Measurements from ENCODE around the gene UBR2. TPM values are rescaled to one million over a fixed set of nuclear protein-coding genes. Genes with fewer than 3 reads are reported as not detected.
A peak's percentile ranks its signal among the peaks of the same experiment; 100 is the strongest.

Gene UBR2
- total and polyA plus RNA-seq, 2 of the 13 experiments (the other 11 are each of a cell fraction or from before 2014, with no cell fraction given) = 17.6 to 29.3 TPM

DNA sequence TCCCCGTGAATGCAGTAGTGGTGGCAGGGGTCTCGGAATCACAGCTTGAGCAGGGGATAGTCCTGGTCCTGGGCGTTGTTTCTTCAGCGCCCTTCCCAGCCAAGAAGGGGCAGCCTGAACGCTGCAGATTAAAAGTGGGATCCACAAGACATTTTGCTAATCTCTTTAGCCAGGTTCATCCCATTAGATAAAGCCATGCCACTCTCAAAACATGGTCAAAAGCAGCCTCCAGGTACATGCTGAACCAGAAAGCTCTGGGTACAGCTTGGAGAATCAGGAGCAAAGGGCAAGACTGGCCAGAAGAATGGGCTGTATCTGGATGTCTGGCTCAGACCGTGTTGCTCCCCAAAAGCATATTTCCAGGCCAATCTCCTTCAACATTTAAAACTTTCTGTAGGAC is 158.7 kb downstream of the UBR2 start, which contains the start of gene PRPH2 (continued):
- TF ChIP-seq CAMTA2 (CRISPR knock-in tag; IDR thresholded peaks at IDR 0.05; ENCODE audit: borderline replicate concordance) (no peak), PAX8 (CRISPR knock-in tag; IDR thresholded peaks at IDR 0.05; ENCODE audit: borderline replicate concordance) (no peak), ZNF121 (CRISPR knock-in tag; IDR thresholded peaks at IDR 0.05) (no peak), MED13 (CRISPR knock-in tag; IDR thresholded peaks at IDR 0.05) (no peak), ZFAT (CRISPR knock-in tag; conservative IDR thresholded peaks at IDR 0.05) (no peak), IKZF4 (CRISPR knock-in tag; IDR thresholded peaks at IDR 0.05; ENCODE audit: borderline replicate concordance, low read depth, not compliant biosample characterization) (no peak)
- TF ChIP-seq, protein P1, sequence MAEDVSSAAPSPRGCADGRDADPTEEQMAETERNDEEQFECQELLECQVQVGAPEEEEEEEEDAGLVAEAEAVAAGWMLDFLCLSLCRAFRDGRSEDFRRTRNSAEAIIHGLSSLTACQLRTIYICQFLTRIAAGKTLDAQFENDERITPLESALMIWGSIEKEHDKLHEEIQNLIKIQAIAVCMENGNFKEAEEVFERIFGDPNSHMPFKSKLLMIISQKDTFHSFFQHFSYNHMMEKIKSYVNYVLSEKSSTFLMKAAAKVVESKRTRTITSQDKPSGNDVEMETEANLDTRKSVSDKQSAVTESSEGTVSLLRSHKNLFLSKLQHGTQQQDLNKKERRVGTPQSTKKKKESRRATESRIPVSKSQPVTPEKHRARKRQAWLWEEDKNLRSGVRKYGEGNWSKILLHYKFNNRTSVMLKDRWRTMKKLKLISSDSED (CRISPR knock-in tag; IDR thresholded peaks at IDR 0.05) = no peak
- TF ChIP-seq, protein P2, sequence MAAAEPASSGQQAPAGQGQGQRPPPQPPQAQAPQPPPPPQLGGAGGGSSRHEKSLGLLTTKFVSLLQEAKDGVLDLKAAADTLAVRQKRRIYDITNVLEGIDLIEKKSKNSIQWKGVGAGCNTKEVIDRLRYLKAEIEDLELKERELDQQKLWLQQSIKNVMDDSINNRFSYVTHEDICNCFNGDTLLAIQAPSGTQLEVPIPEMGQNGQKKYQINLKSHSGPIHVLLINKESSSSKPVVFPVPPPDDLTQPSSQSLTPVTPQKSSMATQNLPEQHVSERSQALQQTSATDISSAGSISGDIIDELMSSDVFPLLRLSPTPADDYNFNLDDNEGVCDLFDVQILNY (CRISPR knock-in tag; conservative IDR thresholded peaks at IDR 0.05) = no peak

DNA sequence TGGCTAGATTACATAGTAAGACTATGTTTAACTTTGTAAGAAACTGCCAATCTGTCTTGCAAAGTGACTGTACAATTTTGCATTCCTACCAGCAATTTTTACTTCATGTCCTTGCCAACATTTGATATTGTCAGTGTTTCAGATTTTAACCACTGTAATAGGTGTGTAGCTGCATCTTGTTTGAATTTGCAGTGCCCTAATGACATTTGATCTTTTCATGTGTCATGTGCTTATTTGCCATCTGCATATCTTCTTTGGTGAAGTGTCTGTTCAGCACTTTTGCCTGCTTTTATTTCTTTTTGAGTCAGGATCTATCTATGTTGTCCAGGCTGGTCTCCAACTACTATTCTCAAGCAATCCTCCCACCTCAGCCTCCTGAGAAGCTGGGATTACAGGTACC is 161.0 kb downstream of the UBR2 start:
- FAIRE-seq (no peak), DNase-seq (ENCODE audit: low spot score) (no peak), ATAC-seq (no peak)
- Histone ChIP-seq H3K9ac (ENCODE audit: insufficient read depth, low read depth, low read length) (no peak overlapping the region), H3K9me3 (ENCODE audit: low read length) (no peaks in the 10 kb centered on the region), H3K79me2 (ENCODE audit: insufficient read depth, low read length) (no peaks in the 10 kb centered on the region), H3K36me3 (replicated peaks in 1 of 2; ENCODE audit: control insufficient read depth in 1 of 2, insufficient read depth in 2 of 2, low read length in 2 of 2) (no peaks in the 10 kb centered on the region), H3K4me3 (replicated peaks in 1 of 3; ENCODE audit: insufficient read depth in 1 of 3, low read depth in 2 of 3, low read length in 3 of 3) (no peak overlapping the region), H4K20me1 (ENCODE audit: insufficient read depth, low read length) (no peaks in the 10 kb centered on the region), H2AFZ (ENCODE audit: low read length) (no peak overlapping the region), H3K27ac (ENCODE audit: extremely low read length, insufficient read depth, low read length) (no peak overlapping the region), H3K4me2 (ENCODE audit: low read depth, low read length) (no peak overlapping the region), H3K27me3 (ENCODE audit: control insufficient read depth in 1 of 2, insufficient read depth in 2 of 2, low read length in 2 of 2) (no peaks in the 10 kb centered on the region; a peak in 1 of 5 replicates), H3K4me1 (ENCODE audit: insufficient read depth, low read length) (peaks cover 16% of the 10 kb centered on the region)
- BruUV-seq (replicated peaks) = no TSS peak
- POLR2A ChIA-PET = no interaction called here
- CTCF ChIA-PET (ENCODE audit: low intra/inter-chr PET ratio, low total read pairs) = no interaction called here
- in situ Hi-C loops (cut with HindIII; ENCODE audit: extremely low pct_ligation_motif_present, low pct_unique_long_range_greater_than_20kb) (loop anchor here (5.0 kb wide), 1 partner anchor 63 kb away; no protein-coding TSS in a partner anchor), intact Hi-C loops (cut with micrococcal nuclease; ENCODE audit: unreplicated experiment) (loop anchor here (5.0 kb wide), 1 partner anchor 167 kb away; a partner anchor contains a TSS)
- TF ChIP-seq GPN1 (CRISPR knock-in tag; IDR thresholded peaks at IDR 0.05; ENCODE audit: borderline replicate concordance) (no peak), MAFK (conservative IDR thresholded peaks at IDR 0.05 in 1 of 2, IDR thresholded peaks at IDR 0.05 in 1 of 2; ENCODE audit: low read length in 2 of 2) (peak; percentile 86), ATRX (CRISPR knock-in tag; IDR thresholded peaks at IDR 0.05; ENCODE audit: borderline replicate concordance) (no peak), ZNF331 (CRISPR knock-in tag; IDR thresholded peaks at IDR 0.05) (no peak), ONECUT2 (CRISPR knock-in tag; IDR thresholded peaks at IDR 0.05) (no peak), RORA (CRISPR knock-in tag; IDR thresholded peaks at IDR 0.05) (no peak), NKX3-1 (CRISPR knock-in tag; IDR thresholded peaks at IDR 0.05) (no peak), MAFF (IDR thresholded peaks at IDR 0.05; ENCODE audit: low read depth, low read length) (peak; percentile 84), ZNF7 (CRISPR knock-in tag; IDR thresholded peaks at IDR 0.05) (peak; percentile 73), SAFB2 (CRISPR knock-in tag; IDR thresholded peaks at IDR 0.05; ENCODE audit: borderline replicate concordance, low read depth) (no peak), ATM (IDR thresholded peaks at IDR 0.05; ENCODE audit: borderline replicate concordance) (no peak)
- TF ChIP-seq, protein P3, sequence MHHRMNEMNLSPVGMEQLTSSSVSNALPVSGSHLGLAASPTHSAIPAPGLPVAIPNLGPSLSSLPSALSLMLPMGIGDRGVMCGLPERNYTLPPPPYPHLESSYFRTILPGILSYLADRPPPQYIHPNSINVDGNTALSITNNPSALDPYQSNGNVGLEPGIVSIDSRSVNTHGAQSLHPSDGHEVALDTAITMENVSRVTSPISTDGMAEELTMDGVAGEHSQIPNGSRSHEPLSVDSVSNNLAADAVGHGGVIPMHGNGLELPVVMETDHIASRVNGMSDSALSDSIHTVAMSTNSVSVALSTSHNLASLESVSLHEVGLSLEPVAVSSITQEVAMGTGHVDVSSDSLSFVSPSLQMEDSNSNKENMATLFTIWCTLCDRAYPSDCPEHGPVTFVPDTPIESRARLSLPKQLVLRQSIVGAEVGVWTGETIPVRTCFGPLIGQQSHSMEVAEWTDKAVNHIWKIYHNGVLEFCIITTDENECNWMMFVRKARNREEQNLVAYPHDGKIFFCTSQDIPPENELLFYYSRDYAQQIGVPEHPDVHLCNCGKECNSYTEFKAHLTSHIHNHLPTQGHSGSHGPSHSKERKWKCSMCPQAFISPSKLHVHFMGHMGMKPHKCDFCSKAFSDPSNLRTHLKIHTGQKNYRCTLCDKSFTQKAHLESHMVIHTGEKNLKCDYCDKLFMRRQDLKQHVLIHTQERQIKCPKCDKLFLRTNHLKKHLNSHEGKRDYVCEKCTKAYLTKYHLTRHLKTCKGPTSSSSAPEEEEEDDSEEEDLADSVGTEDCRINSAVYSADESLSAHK (CRISPR knock-in tag; IDR thresholded peaks at IDR 0.05; ENCODE audit: borderline replicate concordance) = no peak
